Measurements from ENCODE around the gene RUFY3.

DNA sequence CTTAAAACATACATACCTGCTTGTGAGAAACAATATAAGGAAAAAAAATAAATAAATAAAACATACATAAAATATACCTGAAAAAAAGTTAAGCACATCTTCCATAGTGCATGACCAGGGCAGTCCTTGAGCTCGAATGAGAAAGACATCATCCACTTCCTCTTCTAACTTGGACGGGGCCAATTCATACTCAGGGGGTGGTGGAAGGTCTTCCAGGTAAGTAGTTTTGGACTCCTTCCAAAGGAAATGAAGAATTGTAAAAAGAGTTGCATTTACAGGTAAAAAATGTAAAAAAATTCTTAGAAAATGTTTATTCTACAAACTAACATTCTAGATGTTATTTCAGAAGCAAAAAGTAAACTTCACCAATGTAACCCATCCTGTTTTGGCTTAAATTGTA, 114.3 kb downstream of the RUFY3 start:
- no peak for TF ChIP-seq ATF1 (CRISPR knock-in tag; IDR thresholded peaks at IDR 0.05)
- no peak for TF ChIP-seq ZSCAN22 (CRISPR knock-in tag; IDR thresholded peaks at IDR 0.05)
- TF ChIP-seq, protein P1, sequence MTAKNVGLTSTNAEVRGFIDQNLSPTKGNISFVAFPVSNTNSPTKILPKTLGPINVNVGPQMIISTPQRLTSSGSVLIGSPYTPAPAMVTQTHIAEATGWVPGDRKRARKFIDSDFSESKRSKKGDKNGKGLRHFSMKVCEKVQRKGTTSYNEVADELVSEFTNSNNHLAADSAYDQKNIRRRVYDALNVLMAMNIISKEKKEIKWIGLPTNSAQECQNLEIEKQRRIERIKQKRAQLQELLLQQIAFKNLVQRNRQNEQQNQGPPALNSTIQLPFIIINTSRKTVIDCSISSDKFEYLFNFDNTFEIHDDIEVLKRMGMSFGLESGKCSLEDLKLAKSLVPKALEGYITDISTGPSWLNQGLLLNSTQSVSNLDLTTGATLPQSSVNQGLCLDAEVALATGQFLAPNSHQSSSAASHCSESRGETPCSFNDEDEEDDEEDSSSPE (CRISPR knock-in tag; IDR thresholded peaks at IDR 0.05): no peak
- TF ChIP-seq RFX1 (IDR thresholded peaks at IDR 0.05): no peak
- TF ChIP-seq ADNP (CRISPR knock-in tag; IDR thresholded peaks at IDR 0.05): no peak
- TF ChIP-seq, protein P2, sequence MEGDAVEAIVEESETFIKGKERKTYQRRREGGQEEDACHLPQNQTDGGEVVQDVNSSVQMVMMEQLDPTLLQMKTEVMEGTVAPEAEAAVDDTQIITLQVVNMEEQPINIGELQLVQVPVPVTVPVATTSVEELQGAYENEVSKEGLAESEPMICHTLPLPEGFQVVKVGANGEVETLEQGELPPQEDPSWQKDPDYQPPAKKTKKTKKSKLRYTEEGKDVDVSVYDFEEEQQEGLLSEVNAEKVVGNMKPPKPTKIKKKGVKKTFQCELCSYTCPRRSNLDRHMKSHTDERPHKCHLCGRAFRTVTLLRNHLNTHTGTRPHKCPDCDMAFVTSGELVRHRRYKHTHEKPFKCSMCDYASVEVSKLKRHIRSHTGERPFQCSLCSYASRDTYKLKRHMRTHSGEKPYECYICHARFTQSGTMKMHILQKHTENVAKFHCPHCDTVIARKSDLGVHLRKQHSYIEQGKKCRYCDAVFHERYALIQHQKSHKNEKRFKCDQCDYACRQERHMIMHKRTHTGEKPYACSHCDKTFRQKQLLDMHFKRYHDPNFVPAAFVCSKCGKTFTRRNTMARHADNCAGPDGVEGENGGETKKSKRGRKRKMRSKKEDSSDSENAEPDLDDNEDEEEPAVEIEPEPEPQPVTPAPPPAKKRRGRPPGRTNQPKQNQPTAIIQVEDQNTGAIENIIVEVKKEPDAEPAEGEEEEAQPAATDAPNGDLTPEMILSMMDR (CRISPR knock-in tag; IDR thresholded peaks at IDR 0.05): no peak
- no peak for TF ChIP-seq RXRA (CRISPR knock-in tag; IDR thresholded peaks at IDR 0.05)
- TF ChIP-seq MIER2 (CRISPR knock-in tag; IDR thresholded peaks at IDR 0.05): no peak
